GM12874 (cell line): ENCODE measurements around the gene PRRC2A.

Experiments
- CTCF ChIP-seq: IDR thresholded peaks from 2 replicates; pipeline ENCODE4 v1.5.1; 2011; ENCODE audit warnings: low read depth, mild to moderate bottlenecking, control low read depth, low read length, moderate library complexity; ENCODE audit not compliant: insufficient read depth

The PRRC2A gene

GRCh38 chr6:31639449-31639861 is 18.9 kb downstream of the PRRC2A start:
- TF ChIP-seq CTCF = no peak

GRCh38 chr6:31640612-31641011 is 20.1 kb downstream of the PRRC2A start:
- no peak for TF ChIP-seq CTCF

- TF ChIP-seq CTCF = no peak
Observed at GRCh38 chr6:31641370-31641769, 20.9 kb downstream of the PRRC2A start.

DNA sequence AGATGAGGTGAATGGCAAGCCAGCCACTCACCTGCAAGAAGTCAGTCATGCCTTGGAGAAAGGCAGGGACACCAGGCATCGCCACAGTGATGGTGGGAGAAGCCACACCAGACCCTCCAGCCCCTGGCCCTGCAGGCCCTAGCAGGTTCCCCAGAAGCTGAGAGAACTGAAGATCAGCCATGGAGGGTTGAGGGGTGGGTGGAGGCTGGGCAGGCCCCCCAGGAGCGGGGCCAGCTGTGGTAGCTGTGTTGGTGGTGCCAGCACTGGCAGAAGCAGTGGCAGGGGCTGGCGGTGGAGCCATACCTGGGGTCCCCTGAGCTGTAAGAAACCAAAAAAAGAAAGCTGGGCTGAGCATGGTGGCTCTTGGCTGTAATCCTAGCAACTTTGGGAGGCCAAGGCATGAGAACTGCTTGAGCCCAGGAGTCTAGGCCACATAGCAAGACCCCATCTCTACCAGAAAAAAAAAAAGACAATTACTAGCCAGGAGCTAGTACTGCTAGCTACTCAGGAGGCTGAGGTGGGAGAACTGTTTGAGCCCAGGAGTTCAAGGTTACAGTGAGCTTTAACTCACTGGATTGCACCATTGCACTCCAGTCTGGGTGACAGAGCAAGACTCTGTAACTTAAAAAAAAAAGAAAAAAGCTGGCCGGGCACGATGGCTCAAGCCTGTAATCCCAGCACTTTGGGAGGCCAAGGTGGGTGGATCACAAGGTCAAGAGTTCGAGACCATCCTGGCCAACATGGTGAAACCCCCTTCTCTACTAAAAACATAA is 22.5 kb downstream of the PRRC2A start:
- no peak for TF ChIP-seq CTCF

GRCh38 chr6:31643818-31644454 is 23.4 kb downstream of the PRRC2A start:
- TF ChIP-seq CTCF = no peak

GRCh38 chr6:31645325-31645724 is 24.8 kb downstream of the PRRC2A start:
- TF ChIP-seq CTCF = no peak

- TF ChIP-seq CTCF = no peak
Observed at GRCh38 chr6:31651602-31652191, 31.2 kb downstream of the PRRC2A start.
